ENCODE data around the gene CDK5RAP1. TPM values are rescaled to one million over a fixed set of nuclear protein-coding genes. Genes with fewer than 3 reads are reported as not detected.
"Not testable (repeated sequence)": the region's sequence is repeated elsewhere in the genome, so short reads cannot be mapped to it uniquely, and the experiment has no call there.

Gene CDK5RAP1
- total and polyA plus RNA-seq, 2 donors, result 25.6 to 62.6 TPM

- H3K4me1 ChIP-seq (ENCODE audit: control insufficient read depth in 2 of 2, insufficient read depth in 2 of 2, low read length in 2 of 2); H3K36me3 ChIP-seq (ENCODE audit: control insufficient read depth in 2 of 2, insufficient read depth in 2 of 2, low read length in 1 of 2); H3K27me3 ChIP-seq (ENCODE audit: control insufficient read depth in 2 of 2, insufficient read depth in 1 of 2, low read length in 1 of 2); DNase-seq (ENCODE audit: low read depth in 6 of 9, low spot score in 9 of 9); H3K9me3 ChIP-seq (ENCODE audit: control insufficient read depth in 2 of 2, insufficient read depth in 1 of 2, low read length in 1 of 2); H3K4me3 ChIP-seq (ENCODE audit: low read length in 2 of 2); H3K27ac ChIP-seq (ENCODE audit: low read depth in 1 of 2, low read length in 1 of 2): not testable (repeated sequence)
- WGBS, result 98% methylated on average over 11 of the region's 11 CpGs
Observed at GRCh38 chr20:33423875-33424274, 22.6 kb upstream of the CDK5RAP1 start.

- no peak for DNase-seq (ENCODE audit: low read depth in 6 of 9, low spot score in 9 of 9)
- H3K9me3 ChIP-seq (ENCODE audit: control insufficient read depth in 2 of 2, insufficient read depth in 1 of 2, low read length in 1 of 2), result no peaks in the 10 kb centered on the region
- H3K36me3 ChIP-seq (ENCODE audit: control insufficient read depth in 2 of 2, insufficient read depth in 2 of 2, low read length in 1 of 2), result no peaks in the 10 kb centered on the region
- 92% methylated on average over 7 of the region's 7 CpGs for WGBS
- H3K4me1 ChIP-seq (ENCODE audit: control insufficient read depth in 2 of 2, insufficient read depth in 2 of 2, low read length in 2 of 2), result no peaks in the 10 kb centered on the region
- no peak overlapping the region for H3K4me3 ChIP-seq (ENCODE audit: low read length in 2 of 2)
- no peak overlapping the region for H3K27ac ChIP-seq (ENCODE audit: low read depth in 1 of 2, low read length in 1 of 2)
- no peaks in the 10 kb centered on the region for H3K27me3 ChIP-seq (ENCODE audit: control insufficient read depth in 2 of 2, insufficient read depth in 1 of 2, low read length in 1 of 2)
Observed at GRCh38 chr20:33423141-33423834, 22.0 kb upstream of the CDK5RAP1 start.

DNA sequence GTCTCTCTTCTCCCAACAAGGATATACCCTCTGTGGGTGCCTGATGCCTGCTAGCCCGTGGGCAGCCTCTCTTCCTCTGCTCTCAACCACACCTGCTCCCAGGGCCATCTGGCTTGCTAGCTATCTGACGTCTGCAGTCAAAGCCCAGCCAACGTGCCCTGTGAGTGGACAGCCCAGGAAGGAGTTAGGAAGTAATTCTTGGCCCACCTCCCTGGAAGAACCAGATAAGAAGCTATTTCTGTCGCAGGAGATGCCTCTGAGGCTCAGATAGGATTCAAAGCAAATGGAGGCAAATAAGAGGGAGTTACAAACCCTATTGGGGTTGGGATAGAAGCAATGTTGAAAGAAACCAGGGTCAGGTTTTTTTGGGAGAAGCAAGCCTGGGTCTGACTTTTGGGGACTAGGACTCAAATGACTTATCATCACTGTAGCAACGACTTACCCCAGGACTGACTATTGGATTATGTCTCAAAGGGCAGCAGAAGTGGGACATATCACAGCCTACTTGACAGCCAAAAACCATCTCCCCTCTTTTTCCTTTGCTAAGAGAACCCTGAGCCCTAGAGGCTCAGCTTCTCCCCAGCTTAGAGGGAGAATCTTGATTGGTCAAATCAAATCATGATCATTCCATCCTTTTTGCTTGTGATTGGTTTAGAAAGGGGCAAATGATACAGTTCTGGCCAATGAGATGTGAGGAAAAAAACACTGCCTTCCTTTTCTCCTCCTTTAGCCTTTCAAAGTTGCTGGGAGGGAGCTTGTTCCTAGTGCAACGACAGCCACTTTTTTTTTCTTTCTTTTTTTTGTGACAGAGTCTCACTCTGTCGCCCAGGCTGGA, 18.0 kb upstream of the CDK5RAP1 start:
- Histone ChIP-seq H3K4me1 (ENCODE audit: control insufficient read depth in 2 of 2, insufficient read depth in 2 of 2, low read length in 2 of 2) (no peaks in the 10 kb centered on the region), H3K36me3 (ENCODE audit: control insufficient read depth in 2 of 2, insufficient read depth in 2 of 2, low read length in 1 of 2) (no peaks in the 10 kb centered on the region), H3K4me3 (ENCODE audit: low read length in 2 of 2) (no peak overlapping the region), H3K27ac (ENCODE audit: low read depth in 1 of 2, low read length in 1 of 2) (no peak overlapping the region), H3K27me3 (ENCODE audit: control insufficient read depth in 2 of 2, insufficient read depth in 1 of 2, low read length in 1 of 2) (no peaks in the 10 kb centered on the region), H3K9me3 (ENCODE audit: control insufficient read depth in 2 of 2, insufficient read depth in 1 of 2, low read length in 1 of 2) (no peaks in the 10 kb centered on the region)
- WGBS, result 62% methylated on average over 7 of the region's 7 CpGs
- DNase-seq (ENCODE audit: low read depth in 6 of 9, low spot score in 9 of 9), result no peak

GRCh38 chr20:33418033-33418432, 16.7 kb upstream of the CDK5RAP1 start:
- DNase-seq (ENCODE audit: low read depth in 6 of 9, low spot score in 9 of 9), result no peak
- 97% methylated on average over 3 of the region's 3 CpGs for WGBS
- Histone ChIP-seq H3K27ac (ENCODE audit: low read depth in 1 of 2, low read length in 1 of 2) (no peak overlapping the region), H3K27me3 (ENCODE audit: control insufficient read depth in 2 of 2, insufficient read depth in 1 of 2, low read length in 1 of 2) (no peaks in the 10 kb centered on the region), H3K4me1 (ENCODE audit: control insufficient read depth in 2 of 2, insufficient read depth in 2 of 2, low read length in 2 of 2) (no peaks in the 10 kb centered on the region), H3K4me3 (ENCODE audit: low read length in 2 of 2) (no peak overlapping the region), H3K9me3 (ENCODE audit: control insufficient read depth in 2 of 2, insufficient read depth in 1 of 2, low read length in 1 of 2) (no peaks in the 10 kb centered on the region), H3K36me3 (ENCODE audit: control insufficient read depth in 2 of 2, insufficient read depth in 2 of 2, low read length in 1 of 2) (no peaks in the 10 kb centered on the region)

DNA sequence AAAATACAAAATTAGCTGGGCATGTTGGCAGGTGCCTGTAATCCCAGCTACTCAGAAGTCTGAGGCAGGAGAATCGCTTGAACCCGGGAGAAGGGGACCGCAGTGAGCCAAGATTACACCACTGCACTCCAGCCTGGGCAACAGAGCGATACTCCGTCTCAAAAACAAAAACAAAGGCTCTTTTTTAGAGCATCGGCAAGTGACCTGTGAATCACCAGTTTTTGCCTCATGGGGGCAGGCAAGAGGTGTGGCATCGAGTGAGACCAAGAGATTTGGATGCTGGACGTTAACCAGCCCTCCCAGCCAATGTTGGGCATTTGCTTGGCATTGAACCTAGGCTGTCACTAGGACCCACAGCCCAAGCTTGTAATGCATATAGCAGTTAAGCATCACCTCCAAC, 14.6 kb upstream of the CDK5RAP1 start:
- no peaks in the 10 kb centered on the region for H3K4me1 ChIP-seq (ENCODE audit: control insufficient read depth in 2 of 2, insufficient read depth in 2 of 2, low read length in 2 of 2)
- no peak for DNase-seq (ENCODE audit: low read depth in 6 of 9, low spot score in 9 of 9)
- H3K27me3 ChIP-seq (ENCODE audit: control insufficient read depth in 2 of 2, insufficient read depth in 1 of 2, low read length in 1 of 2), result no peaks in the 10 kb centered on the region
- peaks cover 3 to 6% of the 10 kb centered on the region in 2 donors for H3K36me3 ChIP-seq (ENCODE audit: control insufficient read depth in 2 of 2, insufficient read depth in 2 of 2, low read length in 1 of 2)
- 79% methylated on average over 8 of the region's 8 CpGs for WGBS
- no peak overlapping the region for H3K4me3 ChIP-seq (ENCODE audit: low read length in 2 of 2)
- peaks cover 0 to 1% of the 10 kb centered on the region in 2 donors for H3K9me3 ChIP-seq (ENCODE audit: control insufficient read depth in 2 of 2, insufficient read depth in 1 of 2, low read length in 1 of 2)
- no peak overlapping the region for H3K27ac ChIP-seq (ENCODE audit: low read depth in 1 of 2, low read length in 1 of 2)

DNA sequence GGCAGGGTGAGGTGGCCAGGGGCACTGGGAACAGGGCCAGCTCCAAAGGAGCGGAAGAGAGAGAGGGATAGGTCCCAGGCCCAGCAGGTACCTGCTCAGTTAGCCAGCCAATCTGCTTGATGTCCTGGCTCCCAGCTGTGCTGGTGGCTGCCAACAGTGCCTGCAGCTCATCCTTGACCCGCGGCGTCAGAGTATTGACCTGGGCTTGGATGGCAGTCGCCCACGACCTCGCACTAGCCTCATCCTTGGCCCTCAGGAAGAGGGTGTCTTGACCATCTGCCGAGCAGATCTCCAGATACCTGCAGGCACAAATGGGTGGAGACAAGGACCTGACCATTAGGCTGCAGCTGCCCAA, 11.1 kb upstream of the CDK5RAP1 start:
- H3K4me1 ChIP-seq (ENCODE audit: control insufficient read depth in 2 of 2, insufficient read depth in 2 of 2, low read length in 2 of 2), result no peaks in the 10 kb centered on the region
- H3K4me3 ChIP-seq (ENCODE audit: low read length in 2 of 2), result no peak overlapping the region
- DNase-seq (ENCODE audit: low read depth in 6 of 9, low spot score in 9 of 9), result no peak
- peaks cover 1 to 4% of the 10 kb centered on the region in 2 donors for H3K9me3 ChIP-seq (ENCODE audit: control insufficient read depth in 2 of 2, insufficient read depth in 1 of 2, low read length in 1 of 2)
- H3K27ac ChIP-seq (ENCODE audit: low read depth in 1 of 2, low read length in 1 of 2), result no peak overlapping the region
- peaks cover 12 to 22% of the 10 kb centered on the region in 2 donors for H3K36me3 ChIP-seq (ENCODE audit: control insufficient read depth in 2 of 2, insufficient read depth in 2 of 2, low read length in 1 of 2)
- WGBS, result 98% methylated on average over 8 of the region's 8 CpGs
- no peaks in the 10 kb centered on the region for H3K27me3 ChIP-seq (ENCODE audit: control insufficient read depth in 2 of 2, insufficient read depth in 1 of 2, low read length in 1 of 2)

DNA sequence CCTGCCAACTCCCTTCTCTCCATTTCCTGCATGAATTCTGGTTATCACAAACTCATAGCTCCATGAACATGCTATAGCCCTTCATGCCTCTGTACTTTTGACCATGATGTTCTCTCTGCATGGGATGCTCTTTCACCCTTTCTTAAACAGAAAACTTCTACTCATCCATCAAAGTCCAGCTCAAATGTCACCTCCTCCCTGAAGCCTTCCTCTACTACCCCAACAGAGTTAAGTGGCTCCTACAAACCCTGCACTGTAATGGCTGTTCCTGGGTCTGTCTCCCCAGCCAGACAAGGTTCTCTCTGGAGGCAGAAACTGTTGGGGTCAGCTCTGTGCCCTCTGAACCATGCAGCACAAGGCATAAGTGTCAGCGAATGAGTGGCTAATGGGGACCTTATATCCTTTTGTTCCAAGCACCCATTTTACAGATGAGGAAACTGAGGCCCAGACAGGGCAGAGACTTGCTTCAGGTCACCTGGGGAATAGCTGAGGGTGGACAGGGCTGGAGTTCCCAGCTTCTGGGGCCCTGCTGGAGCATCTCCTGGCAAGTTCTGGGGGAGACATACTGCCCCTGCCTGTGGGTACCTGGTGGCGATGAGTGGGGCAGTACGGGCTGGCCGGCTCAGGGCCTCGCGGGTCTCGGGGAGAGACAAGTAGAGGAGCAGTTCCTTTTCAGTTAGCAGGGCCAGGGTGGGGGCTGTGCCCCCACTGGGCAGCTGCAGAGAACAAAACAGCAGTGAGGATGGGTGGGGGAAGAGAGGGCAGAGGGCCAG, 10.6 kb upstream of the CDK5RAP1 start:
- no peaks in the 10 kb centered on the region for H3K4me1 ChIP-seq (ENCODE audit: control insufficient read depth in 2 of 2, insufficient read depth in 2 of 2, low read length in 2 of 2)
- H3K4me3 ChIP-seq (ENCODE audit: low read length in 2 of 2), result no peak overlapping the region
- no peaks in the 10 kb centered on the region for H3K27me3 ChIP-seq (ENCODE audit: control insufficient read depth in 2 of 2, insufficient read depth in 1 of 2, low read length in 1 of 2)
- H3K9me3 ChIP-seq (ENCODE audit: control insufficient read depth in 2 of 2, insufficient read depth in 1 of 2, low read length in 1 of 2), result peaks cover 1 to 5% of the 10 kb centered on the region in 2 donors
- H3K36me3 ChIP-seq (ENCODE audit: control insufficient read depth in 2 of 2, insufficient read depth in 2 of 2, low read length in 1 of 2), result peaks cover 16 to 25% of the 10 kb centered on the region in 2 donors
- H3K27ac ChIP-seq (ENCODE audit: low read depth in 1 of 2, low read length in 1 of 2), result no peak overlapping the region
- over 99% methylated on average over 7 of the region's 7 CpGs for WGBS
- DNase-seq (ENCODE audit: low read depth in 6 of 9, low spot score in 9 of 9), result no peak

DNA sequence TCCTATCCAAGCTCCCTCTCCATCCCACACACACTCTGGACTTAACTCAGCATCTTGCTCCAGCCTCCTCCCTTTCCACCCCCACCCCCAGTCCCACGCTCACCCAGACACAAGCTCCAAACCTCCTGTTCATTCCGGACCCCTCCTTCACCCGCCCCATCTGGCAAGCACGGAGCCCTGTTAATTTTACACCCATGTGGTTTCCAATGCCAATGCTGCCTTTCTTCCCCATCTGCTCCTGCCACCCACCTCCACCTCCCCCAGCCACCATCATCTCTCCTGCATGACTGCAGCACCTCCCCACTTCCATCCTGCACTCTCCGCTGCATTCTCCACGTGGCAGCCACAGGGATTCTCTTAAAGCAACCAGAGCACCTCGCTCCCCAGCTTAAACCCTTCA, 9.9 kb upstream of the CDK5RAP1 start:
- 98% methylated on average over 7 of the region's 7 CpGs for WGBS

More for the DNA sequence above, 9.9 kb upstream of the CDK5RAP1 start:
- Histone ChIP-seq H3K27me3 (ENCODE audit: control insufficient read depth in 2 of 2, insufficient read depth in 1 of 2, low read length in 1 of 2) (no peaks in the 10 kb centered on the region), H3K27ac (ENCODE audit: low read depth in 1 of 2, low read length in 1 of 2) (no peak overlapping the region), H3K9me3 (ENCODE audit: control insufficient read depth in 2 of 2, insufficient read depth in 1 of 2, low read length in 1 of 2) (peaks cover 1 to 5% of the 10 kb centered on the region in 2 donors), H3K36me3 (ENCODE audit: control insufficient read depth in 2 of 2, insufficient read depth in 2 of 2, low read length in 1 of 2) (peaks cover 16 to 25% of the 10 kb centered on the region in 2 donors), H3K4me1 (ENCODE audit: control insufficient read depth in 2 of 2, insufficient read depth in 2 of 2, low read length in 2 of 2) (no peaks in the 10 kb centered on the region), H3K4me3 (ENCODE audit: low read length in 2 of 2) (no peak overlapping the region)
- no peak for DNase-seq (ENCODE audit: low read depth in 6 of 9, low spot score in 9 of 9)

Data from thymus (tissue), 11 donors.